Kidney glomerular epithelial cell (primary cell): ENCODE measurements around the gene RBM10.

Source experiments
- DNase-seq: peaks from one replicate; lab custom pipeline; 2025; lab: John Stamatoyannopoulos, UW

Gene RBM10

GRCh38 chrX:47235691-47236103, 90.7 kb downstream of the RBM10 start:
- no peak for DNase-seq
